Hematopoietic multipotent progenitor cell treated with erythropoietin and hydrocortisone succinate and interleukin-3 and kit ligand, for 15 days (in vitro differentiated cells): ENCODE data around the gene ADAMTS8.

Source experiments
- DNase-seq: peaks from one replicate; pipeline ENCODE4 v3.0.0-alpha.2; 2015; ENCODE audit warnings: low spot score

ADAMTS8 gene

DNA sequence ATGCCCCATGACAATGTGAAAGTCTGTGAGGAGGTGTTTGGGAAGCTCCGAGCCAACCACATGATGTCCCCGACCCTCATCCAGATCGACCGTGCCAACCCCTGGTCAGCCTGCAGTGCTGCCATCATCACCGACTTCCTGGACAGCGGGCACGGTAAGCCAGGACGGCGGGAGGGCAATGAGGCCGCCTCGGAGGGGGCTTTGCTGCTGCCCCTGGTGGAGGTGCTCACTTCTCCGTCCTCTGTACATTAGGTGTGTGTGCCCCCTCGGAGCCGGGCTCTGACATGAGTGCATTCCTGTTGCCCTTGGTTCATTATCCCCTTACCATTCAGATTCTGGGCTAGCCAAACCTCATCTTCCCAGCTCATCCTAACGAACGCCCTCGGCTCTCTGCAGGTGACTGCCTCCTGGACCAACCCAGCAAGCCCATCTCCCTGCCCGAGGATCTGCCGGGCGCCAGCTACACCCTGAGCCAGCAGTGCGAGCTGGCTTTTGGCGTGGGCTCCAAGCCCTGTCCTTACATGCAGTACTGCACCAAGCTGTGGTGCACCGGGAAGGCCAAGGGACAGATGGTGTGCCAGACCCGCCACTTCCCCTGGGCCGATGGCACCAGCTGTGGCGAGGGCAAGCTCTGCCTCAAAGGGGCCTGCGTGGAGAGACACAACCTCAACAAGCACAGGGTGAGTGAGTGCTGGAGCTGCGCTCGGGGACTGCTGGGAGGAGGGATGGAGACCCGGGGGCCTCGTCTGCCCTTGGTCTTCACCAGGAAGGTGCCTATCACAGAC, 33.9 kb upstream of the ADAMTS8 start:
- DNase-seq, result no peak

DNA sequence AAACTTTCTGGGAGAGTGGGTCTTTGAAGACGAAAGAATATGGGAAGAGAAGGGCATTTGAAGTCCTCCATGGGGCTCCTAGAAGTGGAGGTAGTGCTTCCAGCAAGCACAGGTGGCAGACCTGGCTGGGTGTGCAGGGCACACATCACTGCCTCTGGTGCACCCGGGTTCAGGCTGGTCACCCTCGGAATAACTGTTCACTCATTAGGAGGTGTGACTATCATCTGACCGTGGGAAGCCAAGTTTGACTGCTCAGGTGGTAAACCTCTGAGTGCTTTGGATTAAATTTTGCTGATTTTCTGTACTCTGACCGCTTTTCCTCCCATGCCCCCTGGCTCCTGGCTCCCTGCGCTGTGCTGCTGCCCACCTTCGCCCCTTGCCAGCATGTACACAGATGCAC, 31.1 kb upstream of the ADAMTS8 start:
- no peak for DNase-seq

- no peak for DNase-seq
These were observed 30.0 kb upstream of the ADAMTS8 start for GRCh38 chr11:130458410-130458729.

DNA sequence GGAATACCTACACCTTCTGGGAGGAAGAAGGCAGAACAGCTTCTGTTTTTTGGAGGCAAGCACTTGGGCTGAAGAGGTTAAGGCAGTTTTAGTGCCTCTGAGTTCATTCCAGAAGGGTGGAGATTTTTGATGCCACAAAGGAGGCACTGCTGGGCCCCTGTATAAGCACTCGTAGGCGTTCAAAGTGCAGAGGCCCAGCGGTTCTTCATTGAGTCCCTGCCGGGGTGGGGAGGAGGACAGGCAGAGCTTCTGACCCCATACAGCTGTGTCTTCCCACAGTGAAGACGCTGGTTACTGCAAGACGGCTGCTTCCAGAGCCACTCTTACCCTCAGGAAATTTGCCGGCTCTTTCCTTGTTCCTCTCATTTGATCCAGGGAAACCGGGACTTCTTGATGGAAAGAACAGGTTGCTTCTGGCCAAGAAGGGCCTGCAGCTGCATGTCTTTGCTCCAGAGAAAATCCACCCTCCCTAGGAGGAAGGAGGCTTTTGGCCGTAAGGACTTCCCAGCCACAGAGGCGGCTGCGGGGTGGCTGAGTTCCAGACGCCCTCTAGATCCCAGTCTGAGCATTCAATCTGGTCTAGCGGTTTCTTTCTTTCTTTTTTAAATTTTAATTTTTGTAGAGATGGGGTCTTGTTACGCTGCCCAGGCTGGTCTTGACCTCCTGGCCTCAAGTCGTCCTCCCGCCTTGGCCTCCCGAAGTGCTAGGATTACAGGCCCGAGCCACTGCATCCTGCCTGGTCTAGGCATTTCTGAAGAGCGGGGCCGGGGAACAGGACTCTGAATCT, 29.4 kb upstream of the ADAMTS8 start:
- no peak for DNase-seq

GRCh38 chr11:130456286-130456685, 27.9 kb upstream of the ADAMTS8 start:
- no peak for DNase-seq

DNA sequence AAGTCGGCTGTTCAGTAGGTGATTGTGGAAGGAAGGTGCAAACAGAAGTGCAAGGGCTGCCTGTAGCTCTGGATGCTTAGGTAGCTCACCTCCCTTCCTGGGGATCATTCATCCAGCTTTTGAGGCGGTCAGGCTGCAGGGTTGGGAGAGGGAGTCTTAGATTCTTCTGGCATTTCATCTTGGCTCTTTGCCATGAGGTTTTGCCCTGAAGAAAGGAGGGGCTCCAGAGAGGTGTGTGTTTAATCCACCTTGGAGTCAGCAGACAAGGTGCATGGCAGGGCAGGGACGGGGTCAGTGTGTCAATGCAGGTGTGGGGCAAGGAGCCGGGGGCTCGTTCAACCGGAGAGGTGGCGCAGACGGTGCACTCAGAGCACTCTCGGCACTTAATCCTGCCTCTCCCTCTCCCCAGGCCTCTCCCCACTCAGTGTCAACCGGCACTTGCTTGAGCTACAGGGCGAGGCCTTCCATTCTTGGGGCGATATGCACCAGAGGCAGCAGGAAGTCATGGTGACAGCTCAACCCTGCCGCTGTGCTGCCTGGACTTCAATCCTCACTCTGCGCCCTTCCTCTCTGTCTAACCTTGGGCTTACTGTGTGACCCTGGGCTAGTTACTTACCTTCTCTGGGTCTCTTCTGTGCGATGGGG, 27.2 kb upstream of the ADAMTS8 start:
- no peak for DNase-seq

GRCh38 chr11:130454491-130455252, 26.3 kb upstream of the ADAMTS8 start:
- DNase-seq, result no peak

- DNase-seq, result no peak
These were observed 24.5 kb upstream of the ADAMTS8 start for GRCh38 chr11:130452940-130453339.

DNA sequence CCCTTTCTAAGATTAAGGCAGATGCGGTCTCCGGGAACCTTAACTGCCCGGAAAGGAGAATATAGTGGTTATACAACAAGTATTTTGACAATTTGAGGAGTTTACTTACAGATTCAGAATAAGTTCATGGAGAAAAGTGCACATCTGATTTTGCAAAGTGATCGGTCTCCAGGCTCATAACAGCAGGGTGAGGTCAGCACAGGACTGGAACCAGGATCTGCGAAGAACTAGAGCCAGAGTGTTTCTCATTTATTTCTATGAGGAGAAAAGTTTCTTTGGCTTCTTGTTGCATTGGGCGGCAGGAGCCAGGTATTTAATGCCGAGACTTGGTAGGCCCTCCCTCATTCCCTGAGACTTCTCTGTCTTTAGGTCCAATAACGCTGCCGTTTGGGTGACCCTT, 23.8 kb upstream of the ADAMTS8 start:
- DNase-seq, result no peak

DNA sequence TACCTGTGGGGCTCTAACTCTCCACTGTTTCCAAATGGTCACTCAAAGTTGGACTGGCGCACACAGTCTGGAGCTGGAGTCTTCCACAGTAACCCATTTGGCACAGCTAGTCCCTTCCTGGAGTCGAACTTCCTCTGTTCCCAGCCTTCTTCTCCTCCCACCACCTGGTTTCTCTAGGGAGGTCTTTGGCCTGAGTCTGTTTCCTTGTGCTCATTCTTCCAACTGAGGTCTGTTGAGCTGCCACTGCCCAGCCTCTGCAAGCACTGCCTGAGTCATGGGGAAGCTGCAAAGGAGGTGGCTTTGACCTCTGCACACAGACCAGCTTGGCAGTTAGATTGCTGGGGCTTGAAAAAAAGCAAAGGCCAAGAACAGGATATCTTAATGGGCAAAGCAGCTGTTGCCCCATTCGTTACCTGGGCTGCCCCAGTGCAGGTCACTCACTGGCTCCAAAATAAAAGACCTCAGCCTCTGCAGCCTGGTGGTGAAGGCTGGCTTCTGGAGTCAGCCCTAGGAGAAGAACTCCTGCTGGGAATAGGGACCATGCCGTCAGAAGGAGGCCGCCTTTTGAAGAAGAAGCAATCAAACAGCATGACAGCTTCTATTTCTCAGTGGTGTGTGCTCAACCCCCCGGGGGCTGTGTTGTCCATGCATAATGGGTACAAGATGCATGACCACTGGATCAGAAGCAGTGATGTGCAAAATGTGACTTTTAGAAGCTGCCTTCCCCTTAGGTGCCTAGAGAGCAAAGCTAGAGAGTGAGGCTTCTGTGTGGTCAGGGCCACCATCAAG, 23.0 kb upstream of the ADAMTS8 start:
- DNase-seq, result no peak

DNA sequence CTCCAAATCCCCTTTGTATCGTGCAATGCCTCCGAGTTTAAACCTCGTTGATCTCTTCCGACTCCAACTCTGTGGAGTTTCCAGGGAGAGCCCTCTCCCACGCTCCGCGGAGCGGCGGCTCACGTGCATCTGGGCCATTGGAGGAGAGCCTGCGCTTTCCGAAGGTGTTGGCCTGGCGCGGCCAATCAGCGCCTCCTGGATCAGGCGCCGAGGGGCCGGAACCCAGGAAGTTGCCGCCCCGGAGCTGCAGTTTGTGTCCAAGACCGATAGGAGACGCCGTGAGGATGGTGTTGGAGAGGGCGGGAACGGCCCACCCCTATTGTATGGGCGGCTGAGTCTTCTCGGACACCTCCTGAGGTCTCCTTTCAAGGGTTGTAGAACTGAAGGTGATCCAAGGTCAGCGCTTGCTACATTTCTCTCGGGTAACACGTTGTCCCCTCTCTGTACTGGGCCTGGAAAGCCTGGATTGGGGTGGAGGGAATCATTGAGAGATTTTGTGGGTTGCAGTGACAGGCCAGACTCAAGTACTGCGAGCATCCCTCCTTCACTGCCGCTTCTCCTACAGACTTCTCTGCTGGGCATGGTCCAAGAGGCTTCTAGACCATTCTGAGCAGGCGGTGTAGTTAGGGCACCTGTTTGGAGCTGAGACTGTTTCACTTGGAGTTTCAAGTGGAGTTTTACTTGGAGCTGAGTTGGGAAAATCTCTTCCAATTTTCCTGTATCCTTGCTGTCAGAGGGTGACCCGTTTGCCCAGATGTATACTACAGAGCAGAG, 21.8 kb upstream of the ADAMTS8 start:
- DNase-seq, result no peak

DNA sequence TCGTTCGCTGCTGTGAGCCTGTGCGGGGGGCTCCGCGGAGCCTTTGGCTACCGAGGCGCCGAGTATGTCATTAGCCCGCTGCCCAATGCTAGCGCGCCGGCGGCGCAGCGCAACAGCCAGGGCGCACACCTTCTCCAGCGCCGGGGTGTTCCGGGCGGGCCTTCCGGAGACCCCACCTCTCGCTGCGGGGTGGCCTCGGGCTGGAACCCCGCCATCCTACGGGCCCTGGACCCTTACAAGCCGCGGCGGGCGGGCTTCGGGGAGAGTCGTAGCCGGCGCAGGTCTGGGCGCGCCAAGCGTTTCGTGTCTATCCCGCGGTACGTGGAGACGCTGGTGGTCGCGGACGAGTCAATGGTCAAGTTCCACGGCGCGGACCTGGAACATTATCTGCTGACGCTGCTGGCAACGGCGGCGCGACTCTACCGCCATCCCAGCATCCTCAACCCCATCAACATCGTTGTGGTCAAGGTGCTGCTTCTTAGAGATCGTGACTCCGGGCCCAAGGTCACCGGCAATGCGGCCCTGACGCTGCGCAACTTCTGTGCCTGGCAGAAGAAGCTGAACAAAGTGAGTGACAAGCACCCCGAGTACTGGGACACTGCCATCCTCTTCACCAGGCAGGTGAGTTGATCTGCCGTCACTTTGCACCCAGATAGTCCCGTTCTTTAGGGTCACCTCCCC, 21.0 kb upstream of the ADAMTS8 start:
- DNase-seq, result no peak

GRCh38 chr11:130448416-130449309, 20.3 kb upstream of the ADAMTS8 start, which contains the start of gene ADAMTS15:
TSS of gene ADAMTS15 (plus strand) at chr11:130448645. CDS start at chr11:130448974, 329 bp downstream.
- no peak for DNase-seq

- DNase-seq, result no peak
These were observed 19.6 kb upstream of the ADAMTS8 start for GRCh38 chr11:130448039-130448415.

DNA sequence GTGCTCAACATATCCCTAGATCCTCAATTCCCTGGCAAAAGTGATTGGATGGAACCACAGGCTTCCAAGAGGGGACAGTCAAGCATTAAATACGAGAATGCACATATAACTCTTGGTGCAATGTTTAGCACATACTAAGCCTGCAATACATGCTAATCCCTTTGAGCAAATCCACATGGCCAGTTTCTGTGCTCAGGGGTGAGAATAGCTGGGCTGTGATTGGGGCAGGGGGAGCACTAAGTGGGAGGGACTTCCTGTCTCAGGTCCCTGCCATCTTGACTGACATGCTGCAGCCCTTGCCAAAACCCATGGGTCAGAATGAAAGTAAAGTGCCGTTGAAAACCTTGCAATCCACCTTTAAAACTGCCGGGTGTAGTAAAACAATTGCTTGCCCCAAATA, 17.4 kb upstream of the ADAMTS8 start:
- DNase-seq, result no peak

DNA sequence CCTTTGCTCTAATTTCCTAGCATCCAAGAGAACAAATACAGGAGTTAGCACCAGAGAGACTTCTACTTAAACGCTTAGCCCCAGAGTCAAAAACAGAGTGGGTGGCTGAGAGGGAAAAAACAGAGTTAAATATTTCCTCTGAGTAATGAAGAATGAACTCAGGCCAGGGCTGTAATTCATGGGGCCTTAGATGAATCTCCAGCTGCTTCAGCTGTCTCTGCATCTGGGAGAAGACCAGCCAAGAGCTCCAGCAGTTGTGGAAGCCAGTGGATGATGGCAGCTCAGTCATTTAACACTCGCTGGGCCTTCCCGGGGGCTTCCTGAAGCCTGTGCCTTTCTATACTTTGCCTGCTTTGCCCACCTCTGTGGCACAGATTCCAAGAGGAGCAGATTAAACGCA, 14.3 kb upstream of the ADAMTS8 start:
- DNase-seq, result no peak

GRCh38 chr11:130441719-130442118, 13.3 kb upstream of the ADAMTS8 start:
- no peak for DNase-seq

DNA sequence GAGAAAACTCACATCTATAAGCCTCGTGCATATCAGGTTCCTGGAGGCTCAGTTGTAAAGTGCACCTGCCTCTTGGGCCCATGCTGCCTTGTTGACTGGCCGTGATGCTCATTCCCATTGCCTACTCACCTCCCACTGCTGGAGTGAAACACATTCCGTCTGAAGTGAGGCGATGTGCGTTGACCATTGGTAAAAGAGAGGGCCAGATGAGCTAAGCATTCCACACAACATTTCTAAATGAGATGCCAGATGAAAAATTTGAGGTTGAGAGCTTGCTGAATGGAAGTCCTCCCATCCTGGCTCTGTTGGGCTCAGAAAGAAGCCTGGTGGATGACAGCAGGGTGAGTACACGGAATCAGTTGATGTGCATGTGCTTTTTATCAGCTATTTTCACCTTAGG, 11.5 kb upstream of the ADAMTS8 start:
- DNase-seq, result no peak

- DNase-seq, result no peak
These were observed 10.7 kb upstream of the ADAMTS8 start for GRCh38 chr11:130439160-130439519.
